Posterior cingulate gyrus (tissue), 11 donors: ENCODE measurements around the gene TALDO1.

Experiments used
- DNase-seq, 10 donors: peaks; one replicate each; pipeline versions ENCODE4 v3.0.0 to v3.0.0-alpha.2; 2020 to 2021; ENCODE audit warnings: mixed read lengths in 3 of 10
- intact Hi-C: fragments of 100-400 bp; cut with DNase I; formaldehyde crosslinking; loops from one replicate; pipeline ENCODE4 v1.15.1; 2023

Gene TALDO1

DNA sequence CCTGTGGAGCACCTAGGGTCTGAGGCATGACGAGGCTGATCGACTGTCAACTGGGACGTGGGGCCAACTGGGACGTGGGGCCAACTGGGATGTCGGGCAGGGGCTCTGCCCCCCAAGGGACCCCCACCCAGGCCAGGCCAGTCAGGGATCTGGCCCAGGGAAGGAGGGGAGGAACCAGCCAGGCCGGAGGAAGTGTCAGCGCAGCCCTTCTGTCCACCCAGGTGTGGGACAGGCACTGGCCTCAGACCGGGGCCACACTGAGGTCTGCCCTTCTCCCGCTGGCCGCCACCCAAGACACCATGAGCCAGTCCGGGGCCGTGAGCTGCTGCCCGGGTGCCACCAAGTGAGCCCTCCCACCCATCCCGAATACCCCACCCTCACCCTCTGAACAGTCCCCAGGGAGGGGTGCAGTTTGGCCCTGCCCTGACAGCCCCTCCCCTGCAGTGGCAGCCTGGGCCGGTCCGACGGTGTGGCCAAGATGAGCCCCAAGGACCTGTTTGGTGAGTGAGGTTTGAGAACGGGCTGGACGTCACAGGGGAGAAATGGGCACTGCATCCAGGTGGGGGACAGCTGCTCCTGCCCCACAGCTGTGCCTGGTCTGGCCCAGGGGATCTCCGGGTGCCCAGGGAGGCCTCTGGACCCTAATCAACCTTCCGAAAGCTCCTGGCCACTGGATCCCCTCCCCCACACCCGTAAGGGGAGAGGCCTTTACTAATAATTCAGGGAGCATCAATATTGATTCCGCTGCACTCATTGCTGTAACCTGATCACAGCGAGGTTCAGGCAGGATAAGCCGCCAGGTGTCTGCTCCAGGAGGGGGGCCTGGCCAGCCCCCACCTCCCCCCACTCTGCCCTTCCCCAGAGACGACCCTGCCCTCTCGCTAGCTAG, 37.9 kb upstream of the TALDO1 start:
- intact Hi-C loops = no loop called here
- peak in 2 of 10 donors; percentile 52 to 76 for DNase-seq

DNA sequence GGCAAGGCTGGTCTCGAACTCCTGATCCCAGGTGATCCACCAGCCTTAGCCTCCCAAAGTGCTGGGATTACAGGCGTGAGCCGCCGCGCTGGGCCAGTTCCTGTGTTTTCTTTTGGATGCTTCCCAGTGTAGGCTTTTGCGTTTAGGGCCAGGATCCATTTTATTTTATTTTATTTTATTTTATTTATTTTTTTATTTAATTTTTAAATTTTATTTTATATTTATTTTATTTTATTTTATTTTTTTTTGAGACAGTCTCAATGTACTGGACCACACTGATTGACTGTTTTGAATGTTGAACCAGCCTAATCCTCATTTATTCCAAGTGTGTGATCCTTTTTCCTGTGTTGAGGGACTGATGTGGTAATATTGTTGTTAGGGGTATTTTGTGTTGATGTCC, 32.8 kb upstream of the TALDO1 start:
- DNase-seq = peak in 1 of 10 donors; percentile 64
- intact Hi-C loops = no loop called here

DNA sequence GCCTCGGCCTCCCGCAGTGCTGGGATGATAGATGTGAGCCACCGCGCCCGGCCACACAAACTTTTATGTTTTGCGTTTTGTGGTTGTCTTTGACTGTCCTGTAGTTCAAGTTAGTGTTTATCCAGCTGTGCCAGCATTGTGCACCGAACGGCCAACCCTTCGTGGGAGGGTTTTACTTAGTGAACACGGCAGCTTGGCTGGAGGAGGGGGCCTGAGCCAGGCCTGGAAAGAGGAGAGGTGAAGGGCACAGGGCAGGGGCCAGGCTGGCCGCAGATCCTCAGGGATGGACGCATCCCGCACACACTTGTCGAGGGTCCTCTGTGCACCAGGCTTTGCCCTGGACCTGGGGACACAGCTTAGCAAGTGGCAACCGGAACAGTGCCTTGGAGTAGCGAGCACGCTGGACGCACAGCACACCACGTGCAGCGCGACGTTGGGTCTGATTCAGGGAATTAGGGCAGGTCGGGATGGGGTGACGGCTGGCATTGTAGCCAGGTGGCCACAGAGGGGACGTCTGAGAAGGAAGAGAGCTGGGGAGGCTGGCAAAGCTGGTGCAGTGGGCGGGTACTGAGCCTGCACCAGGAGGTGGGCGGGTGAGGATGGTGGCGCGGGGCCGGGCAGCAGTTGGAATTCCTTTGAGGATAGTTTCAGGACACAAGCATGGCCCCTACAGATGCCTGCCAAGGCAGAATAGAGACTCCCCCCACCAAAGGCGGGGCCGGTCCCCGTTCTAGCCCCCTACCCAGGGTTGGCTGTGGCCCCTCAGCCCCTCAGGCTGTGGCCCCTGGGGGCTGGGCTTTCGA, 27.8 kb upstream of the TALDO1 start:
- intact Hi-C loops = loop anchor here (5.0 kb wide), 1 partner anchor 162 kb away; no protein-coding TSS in a partner anchor
- DNase-seq = peak in 3 of 10 donors; percentile 71 to 80 (median 72)

DNA sequence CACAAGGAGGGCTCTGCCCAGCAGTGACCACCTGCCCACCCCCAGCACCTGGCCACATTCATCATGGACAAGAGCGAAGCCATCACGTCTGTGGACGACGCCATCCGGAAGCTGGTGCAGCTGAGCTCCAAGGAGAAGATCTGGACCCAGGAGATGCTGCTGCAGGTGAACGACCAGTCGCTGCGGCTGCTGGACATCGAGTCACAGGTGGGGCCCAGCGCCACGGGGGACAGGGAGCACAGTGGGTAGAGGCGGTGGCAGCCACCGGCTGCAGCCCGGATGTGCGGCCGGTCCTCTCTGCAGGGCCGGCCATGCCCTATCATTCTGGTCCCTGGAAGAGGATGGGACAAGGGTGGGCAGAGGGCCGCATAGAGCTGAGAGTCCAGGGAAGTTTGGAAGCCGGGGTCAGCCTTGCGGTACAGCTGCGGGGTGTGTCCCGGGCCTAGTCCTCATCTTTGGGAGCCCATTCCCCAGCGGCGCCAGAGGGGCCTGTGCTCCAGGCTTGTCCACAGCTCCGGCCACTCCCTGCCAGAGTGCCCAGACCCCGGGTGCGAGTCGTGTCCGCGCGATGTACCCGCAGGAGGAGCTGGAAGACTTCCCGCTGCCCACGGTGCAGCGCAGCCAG, 27.1 kb upstream of the TALDO1 start:
- intact Hi-C loops = loop anchor here (5.0 kb wide), 1 partner anchor 163 kb away; no protein-coding TSS in a partner anchor
- peak in 1 of 10 donors; percentile 66 for DNase-seq

DNA sequence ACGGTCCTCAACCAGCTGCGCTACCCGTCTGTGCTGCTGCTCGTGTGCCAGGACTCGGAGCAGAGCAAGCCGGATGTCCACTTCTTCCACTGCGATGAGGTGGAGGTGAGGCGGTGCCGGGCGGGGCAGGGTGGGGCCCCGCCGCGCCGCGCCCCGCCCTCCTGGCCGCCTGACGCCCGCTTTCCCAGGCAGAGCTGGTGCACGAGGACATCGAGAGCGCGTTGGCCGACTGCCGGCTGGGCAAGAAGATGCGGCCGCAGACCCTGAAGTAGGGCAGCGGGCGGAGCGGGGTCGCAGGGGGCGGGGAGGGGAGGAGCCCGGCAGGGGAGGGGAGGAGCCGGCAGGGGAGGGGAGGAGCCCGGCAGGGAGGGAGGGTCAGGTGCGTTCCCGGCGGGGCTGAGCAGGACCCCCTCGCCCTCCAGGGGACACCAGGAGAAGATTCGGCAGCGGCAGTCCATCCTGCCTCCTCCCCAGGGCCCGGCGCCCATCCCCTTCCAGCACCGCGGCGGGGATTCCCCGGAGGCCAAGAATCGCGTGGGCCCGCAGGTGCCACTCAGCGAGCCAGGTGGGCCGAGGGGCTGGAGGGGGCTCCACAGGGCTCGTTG, 26.5 kb upstream of the TALDO1 start:
- intact Hi-C loops = loop anchor here (5.0 kb wide), 1 partner anchor 163 kb away; no protein-coding TSS in a partner anchor
- peak in 1 of 10 donors; percentile 72 for DNase-seq

DNA sequence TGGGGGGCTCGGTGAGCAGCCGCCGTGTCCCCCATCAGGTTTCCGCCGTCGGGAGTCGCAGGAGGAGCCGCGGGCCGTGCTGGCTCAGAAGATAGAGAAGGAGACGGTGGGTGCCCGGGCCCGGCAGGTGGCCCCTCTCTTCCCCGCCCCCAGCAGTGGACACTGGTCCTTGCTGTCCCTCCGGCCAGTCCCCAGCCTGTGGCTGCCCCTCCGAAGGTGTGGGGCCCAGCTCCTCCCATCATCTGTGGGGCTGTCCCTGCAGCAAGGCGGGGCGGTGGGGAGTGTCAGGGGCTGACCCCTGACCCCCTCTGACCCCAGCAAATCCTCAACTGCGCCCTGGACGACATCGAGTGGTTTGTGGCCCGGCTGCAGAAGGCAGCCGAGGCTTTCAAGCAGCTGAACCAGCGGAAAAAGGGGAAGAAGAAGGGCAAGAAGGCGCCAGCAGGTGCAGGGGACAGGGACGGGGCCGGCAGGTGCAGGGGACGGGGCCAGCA, 26.0 kb upstream of the TALDO1 start:
- peak in 1 of 10 donors; percentile 62 for DNase-seq
- intact Hi-C loops = loop anchor here (5.0 kb wide), 1 partner anchor 164 kb away; no protein-coding TSS in a partner anchor

DNA sequence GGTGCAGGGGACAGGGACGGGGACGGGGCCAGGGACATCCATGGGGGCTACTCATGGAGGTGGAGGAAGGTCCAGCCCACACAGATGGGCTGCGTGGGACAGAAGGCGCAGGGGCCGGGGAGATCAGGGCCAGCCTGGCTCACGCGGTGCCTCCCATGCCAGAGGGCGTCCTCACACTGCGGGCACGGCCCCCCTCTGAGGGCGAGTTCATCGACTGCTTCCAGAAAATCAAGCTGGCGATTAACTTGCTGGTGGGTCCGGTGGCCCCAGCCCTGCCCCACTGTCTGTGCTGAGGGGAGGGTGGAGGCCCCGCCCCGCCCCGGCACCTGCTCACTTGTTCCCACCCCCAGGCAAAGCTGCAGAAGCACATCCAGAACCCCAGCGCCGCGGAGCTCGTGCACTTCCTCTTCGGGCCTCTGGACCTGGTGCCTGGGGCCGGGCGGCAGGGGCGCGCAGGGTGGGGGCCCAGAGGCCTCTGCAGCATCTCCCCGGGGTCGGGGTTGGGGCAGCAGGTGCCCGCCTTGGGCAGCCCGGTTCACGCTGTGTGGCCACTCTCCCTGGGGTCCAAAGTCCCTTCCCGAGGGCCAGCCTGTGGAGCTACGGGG, 25.4 kb upstream of the TALDO1 start:
- intact Hi-C loops = loop anchor here (5.0 kb wide), 1 partner anchor 165 kb away; no protein-coding TSS in a partner anchor
- peak in 3 of 10 donors; percentile 73 to 82 (median 78) for DNase-seq

DNA sequence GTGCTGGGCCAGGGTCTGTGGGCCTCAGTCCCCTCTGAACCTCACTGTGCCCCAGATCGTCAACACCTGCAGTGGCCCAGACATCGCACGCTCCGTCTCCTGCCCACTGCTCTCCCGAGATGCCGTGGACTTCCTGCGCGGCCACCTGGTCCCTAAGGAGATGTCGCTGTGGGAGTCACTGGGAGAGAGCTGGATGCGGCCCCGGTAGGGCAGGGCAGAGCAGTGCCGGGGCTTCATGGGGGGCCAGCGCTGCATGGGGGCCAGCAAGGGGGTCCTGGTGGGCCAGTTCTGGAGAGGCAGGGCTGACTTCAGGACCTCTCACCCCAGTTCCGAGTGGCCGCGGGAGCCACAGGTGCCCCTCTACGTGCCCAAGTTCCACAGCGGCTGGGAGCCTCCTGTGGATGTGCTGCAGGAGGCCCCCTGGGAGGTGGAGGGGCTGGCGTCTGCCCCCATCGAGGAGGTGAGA, 24.9 kb upstream of the TALDO1 start:
- intact Hi-C loops = loop anchor here (5.0 kb wide), 1 partner anchor 165 kb away; no protein-coding TSS in a partner anchor
- DNase-seq = no peak

DNA sequence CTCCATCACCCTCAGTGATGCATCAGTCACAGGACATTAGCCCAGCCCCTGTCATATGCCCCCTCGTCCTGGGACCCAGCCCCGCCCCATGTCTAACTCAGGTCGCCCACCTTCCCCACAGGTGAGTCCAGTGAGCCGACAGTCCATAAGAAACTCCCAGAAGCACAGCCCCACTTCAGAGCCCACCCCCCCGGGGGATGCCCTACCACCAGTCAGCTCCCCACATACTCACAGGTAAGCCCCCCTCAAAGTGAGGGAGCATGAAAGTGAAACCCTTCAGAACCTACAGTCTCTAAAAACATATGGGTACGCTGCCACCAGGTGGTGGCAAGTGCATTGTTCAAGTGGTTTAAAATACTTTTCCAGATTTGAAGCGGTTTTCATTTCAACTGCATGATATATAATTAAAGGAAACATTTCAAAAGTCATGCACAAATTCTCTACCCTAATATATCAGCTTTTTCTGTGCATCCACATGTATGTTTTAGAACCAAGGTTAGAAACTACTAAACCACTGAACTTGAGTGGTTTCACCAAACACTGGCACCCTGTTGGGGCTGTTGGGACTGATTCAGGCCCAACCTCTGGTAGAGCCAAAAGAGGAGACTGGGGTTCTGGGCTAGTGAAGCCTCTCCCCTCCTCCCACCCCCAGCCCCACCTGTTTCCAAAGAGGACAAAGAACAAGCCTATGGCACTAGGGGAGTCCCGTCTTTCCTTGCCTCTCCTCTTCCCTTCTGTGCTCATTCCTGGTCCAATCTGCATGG, 24.0 kb upstream of the TALDO1 start:
- DNase-seq = peak in 4 of 10 donors; percentile 39 to 70 (median 58)
- intact Hi-C loops = loop anchor here (1.0 to 5.0 kb wide), 2 partner anchors 60 to 166 kb away; no protein-coding TSS in a partner anchor

DNA sequence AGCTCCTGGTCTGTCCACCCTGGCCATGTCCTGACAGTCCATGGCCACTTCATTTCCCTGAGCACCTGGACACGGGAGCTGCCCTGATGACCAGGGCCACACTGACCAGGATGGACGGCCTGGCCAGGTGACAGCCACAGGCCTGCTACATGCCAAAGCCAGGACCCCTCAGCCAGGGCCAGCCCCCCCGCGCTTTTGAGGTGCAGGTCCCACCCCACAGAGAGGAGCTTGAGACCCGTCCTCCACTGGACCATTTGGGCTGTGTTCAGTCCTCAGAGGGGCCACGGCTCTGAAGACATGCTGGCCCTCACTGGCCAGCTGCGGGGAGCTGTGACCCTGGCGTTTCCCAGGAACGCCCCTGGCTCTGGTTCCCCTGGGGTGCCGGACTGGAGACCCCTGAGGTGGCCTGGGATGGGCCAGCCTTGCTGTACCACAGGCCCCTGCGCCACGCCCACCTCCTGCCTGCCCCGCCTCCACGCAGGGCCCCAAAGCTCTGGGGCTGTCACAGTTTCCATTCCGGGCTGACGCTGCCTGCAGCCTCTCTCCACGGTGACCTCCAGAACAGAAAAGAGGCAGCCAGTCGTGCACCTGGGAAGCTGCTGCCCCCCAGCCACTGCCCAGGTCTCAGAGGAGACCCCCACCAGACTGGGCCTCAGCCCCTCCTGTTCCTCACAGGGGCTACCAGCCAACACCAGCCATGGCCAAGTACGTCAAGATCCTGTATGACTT, 23.1 kb upstream of the TALDO1 start:
- intact Hi-C loops = loop anchor here (5.0 kb wide), 1 partner anchor 167 kb away; no protein-coding TSS in a partner anchor
- peak in 3 of 10 donors; percentile 64 to 78 (median 73) for DNase-seq

DNA sequence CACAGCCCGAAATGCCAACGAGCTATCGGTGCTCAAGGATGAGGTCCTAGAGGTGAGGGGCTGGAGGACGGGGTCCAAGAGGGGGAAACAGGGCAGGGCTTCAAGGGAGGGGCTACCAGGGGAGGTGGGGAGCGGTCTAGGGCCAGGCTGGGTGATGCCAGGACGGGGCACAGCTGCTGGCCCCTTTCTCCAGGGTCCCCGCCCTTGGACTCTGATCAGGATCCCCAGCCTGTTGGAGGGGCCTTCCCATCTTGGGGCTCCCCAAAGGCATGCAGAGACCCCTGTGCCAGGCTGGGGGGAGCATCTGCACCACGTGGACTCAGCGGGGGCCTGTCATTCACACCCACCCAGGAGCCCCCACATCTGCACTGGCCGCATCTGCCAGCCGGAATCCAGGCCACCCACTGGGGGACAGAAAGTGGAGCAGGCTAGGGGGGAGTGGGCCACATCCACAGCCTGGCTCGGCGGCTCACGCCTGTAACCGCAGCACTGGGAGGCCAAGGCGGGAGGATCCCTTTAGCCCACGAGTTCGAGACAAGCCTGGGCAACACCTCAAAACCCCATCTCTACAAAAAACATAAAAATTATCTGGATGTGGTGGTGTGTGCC, 22.4 kb upstream of the TALDO1 start:
- intact Hi-C loops = loop anchor here (5.0 kb wide), 2 partner anchors 37 to 168 kb away; no protein-coding TSS in a partner anchor
- DNase-seq = no peak

DNA sequence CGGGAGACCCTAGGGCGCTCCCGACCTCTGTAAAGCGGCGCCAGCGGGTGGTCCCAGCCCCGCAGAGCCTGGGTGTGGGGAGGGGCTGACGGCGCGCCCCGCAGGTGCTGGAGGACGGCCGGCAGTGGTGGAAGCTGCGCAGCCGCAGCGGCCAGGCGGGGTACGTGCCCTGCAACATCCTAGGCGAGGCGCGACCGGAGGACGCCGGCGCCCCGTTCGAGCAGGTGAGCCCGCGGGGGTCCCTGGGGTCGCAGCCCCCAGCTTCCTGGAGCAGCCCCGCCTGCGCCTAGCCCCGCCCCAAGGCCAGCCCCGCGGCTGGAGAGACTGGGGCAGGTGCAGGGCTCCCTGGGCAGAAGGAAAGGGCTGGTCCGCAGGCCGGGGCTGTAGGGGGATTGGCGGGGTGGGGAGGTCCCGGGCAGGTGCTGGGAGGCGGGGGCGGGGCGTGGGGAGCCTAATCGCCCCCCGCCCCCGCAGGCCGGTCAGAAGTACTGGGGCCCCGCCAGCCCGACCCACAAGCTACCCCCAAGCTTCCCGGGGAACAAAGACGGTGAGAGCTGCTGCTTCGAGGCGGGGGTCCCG, 21.6 kb upstream of the TALDO1 start:
- peak in 2 of 10 donors; percentile 70 to 83 for DNase-seq
- intact Hi-C loops = loop anchor here (5.0 kb wide), 1 partner anchor 37 kb away; no protein-coding TSS in a partner anchor

DNA sequence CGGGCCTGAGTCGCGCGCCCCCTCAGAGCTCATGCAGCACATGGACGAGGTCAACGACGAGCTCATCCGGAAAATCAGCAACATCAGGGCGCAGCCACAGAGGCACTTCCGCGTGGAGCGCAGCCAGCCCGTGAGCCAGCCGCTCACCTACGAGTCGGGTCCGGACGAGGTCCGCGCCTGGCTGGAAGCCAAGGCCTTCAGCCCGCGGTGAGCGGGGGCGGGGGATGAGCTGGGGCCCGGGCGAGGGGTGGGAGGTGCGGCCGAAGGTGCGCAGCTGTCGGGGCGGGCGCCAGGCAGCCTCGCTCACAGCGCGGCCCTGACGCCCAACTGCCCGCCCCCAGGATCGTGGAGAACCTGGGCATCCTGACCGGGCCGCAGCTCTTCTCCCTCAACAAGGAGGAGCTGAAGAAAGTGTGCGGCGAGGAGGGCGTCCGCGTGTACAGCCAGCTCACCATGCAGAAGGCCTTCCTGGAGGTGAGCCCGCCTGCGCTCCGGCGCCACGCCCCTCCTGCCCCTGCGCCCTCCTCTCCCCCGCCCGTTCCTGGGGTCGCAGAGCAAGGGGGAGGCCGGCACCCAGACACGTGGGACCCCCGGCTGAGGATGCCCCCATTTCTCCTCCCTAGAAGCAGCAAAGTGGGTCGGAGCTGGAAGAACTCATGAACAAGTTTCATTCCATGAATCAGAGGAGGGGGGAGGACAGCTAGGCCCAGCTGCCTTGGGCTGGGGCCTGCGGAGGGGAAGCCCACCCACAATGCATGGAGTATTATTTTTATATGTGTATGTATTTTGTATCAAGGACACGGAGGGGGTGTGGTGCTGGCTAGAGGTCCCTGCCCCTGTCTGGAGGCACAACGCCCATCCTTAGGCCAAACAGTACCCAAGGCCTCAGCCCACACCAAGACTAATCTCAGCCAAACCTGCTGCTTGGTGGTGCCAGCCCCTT, 20.7 kb upstream of the TALDO1 start:
- peak in 3 of 10 donors; percentile 65 to 84 (median 82) for DNase-seq
- intact Hi-C loops = loop anchor here (5.0 kb wide), 1 partner anchor 36 kb away; no protein-coding TSS in a partner anchor

DNA sequence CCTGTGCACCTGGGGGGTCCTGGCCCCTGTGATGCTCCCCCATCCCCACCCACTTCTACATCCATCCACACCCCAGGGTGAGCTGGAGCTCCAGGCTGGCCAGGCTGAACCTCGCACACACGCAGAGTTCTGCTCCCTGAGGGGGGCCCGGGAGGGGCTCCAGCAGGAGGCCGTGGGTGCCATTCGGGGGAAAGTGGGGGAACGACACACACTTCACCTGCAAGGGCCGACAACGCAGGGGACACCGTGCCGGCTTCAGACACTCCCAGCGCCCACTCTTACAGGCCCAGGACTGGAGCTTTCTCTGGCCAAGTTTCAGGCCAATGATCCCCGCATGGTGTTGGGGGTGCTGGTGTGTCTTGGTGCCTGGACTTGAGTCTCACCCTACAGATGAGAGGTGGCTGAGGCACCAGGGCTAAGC, 20.0 kb upstream of the TALDO1 start:
- intact Hi-C loops = loop anchor here (5.0 kb wide), 1 partner anchor 35 kb away; no protein-coding TSS in a partner anchor
- peak in 2 of 10 donors; percentile 79 to 85 for DNase-seq
